Activated CD8-positive, alpha-beta memory T cell treated with anti-CD3 and anti-CD28 coated beads for 48 hours (primary cell): ENCODE measurements around the gene POLR3GL.
"Not testable (repeated sequence)": the region's sequence is repeated elsewhere in the genome, so short reads cannot be mapped to it uniquely, and the experiment has no call there.

Source experiments
- DNase-seq, 3 experiments: peaks; one replicate each; pipeline ENCODE4 v3.0.0-alpha.2; 2020; ENCODE audit warnings: low read depth in 2 of 3, low spot score in 2 of 3

Gene POLR3GL

GRCh38 chr1:145964328-145965118 is at the start of gene POLR3GL, which contains the start of gene ANKRD34A:
Gene POLR3GL, plus strand, starts transcription at chr1:145964690. Its CDS starts 10,176 bp downstream, at chr1:145974866.
Gene ANKRD34A, minus strand, starts transcription at chr1:145964575. Its CDS starts 2,816 bp downstream, at chr1:145961759.
- DNase-seq: peak; percentile 59 to 74 (median 72)

GRCh38 chr1:145916745-145917144 is 47.7 kb upstream of the POLR3GL start:
- no peak for DNase-seq

- no peak for DNase-seq
Measured at GRCh38 chr1:145917595-145917994, 46.9 kb upstream of the POLR3GL start.

- peak; percentile 72 to 85 (median 76) for DNase-seq
Measured at GRCh38 chr1:145918144-145918991, 46.1 kb upstream of the POLR3GL start, which contains the start of gene PEX11B. Gene PEX11B, minus strand, starts transcription at chr1:145918717. Its CDS starts 29 bp downstream, at chr1:145918688.

GRCh38 chr1:145918992-145919939 is 45.2 kb upstream of the POLR3GL start:
- DNase-seq: no peak

GRCh38 chr1:145920297-145920696 is 44.2 kb upstream of the POLR3GL start:
- not testable (repeated sequence) for DNase-seq

- no peak for DNase-seq
Measured at GRCh38 chr1:145922266-145922665, 42.2 kb upstream of the POLR3GL start.

- peak in 1 of 3 experiments; percentile 32 for DNase-seq
Measured at GRCh38 chr1:145926686-145927062, 37.8 kb upstream of the POLR3GL start.

- peak; percentile 52 to 76 (median 74) for DNase-seq
Measured at GRCh38 chr1:145927063-145927886, 37.2 kb upstream of the POLR3GL start, which contains the start of gene RBM8A. Gene RBM8A, minus strand, starts transcription at chr1:145927484. Its CDS starts 58 bp downstream, at chr1:145927426.

GRCh38 chr1:145927916-145928643 is 36.4 kb upstream of the POLR3GL start:
- DNase-seq: no peak

- DNase-seq: not testable (repeated sequence)
Measured at GRCh38 chr1:145932522-145933009, 31.9 kb upstream of the POLR3GL start.

- no peak for DNase-seq
Measured at GRCh38 chr1:145935708-145936107, 28.8 kb upstream of the POLR3GL start.

GRCh38 chr1:145936247-145936646 is 28.2 kb upstream of the POLR3GL start:
- no peak for DNase-seq

- DNase-seq: no peak
Measured at GRCh38 chr1:145937436-145937835, 27.1 kb upstream of the POLR3GL start.

- DNase-seq: no peak
Measured at GRCh38 chr1:145942405-145942804, 22.1 kb upstream of the POLR3GL start.

GRCh38 chr1:145942871-145943270 is 21.6 kb upstream of the POLR3GL start:
- no peak for DNase-seq

GRCh38 chr1:145944532-145944931 is 20.0 kb upstream of the POLR3GL start:
- no peak for DNase-seq

GRCh38 chr1:145946477-145946986 is 18.0 kb upstream of the POLR3GL start:
- no peak for DNase-seq

GRCh38 chr1:145947551-145947950 is 16.9 kb upstream of the POLR3GL start:
- DNase-seq: no peak
